H1 (cell line): ENCODE results near the gene SKA1. TPM values are rescaled to one million over a fixed set of nuclear protein-coding genes. Genes with fewer than 3 reads are reported as not detected.

ENCODE experiments used
- ASH2L ChIP-seq: fragments of 200-600, 300-600 bp; sonication (generic); IDR thresholded peaks from one replicate; pipeline ENCODE4 v1.7.1; 2017; ENCODE audit warnings: low read length
- CHD1 ChIP-seq: IDR thresholded peaks from 2 replicates; pipeline ENCODE4 v1.6.1; 2012; ENCODE audit warnings: low read depth, low read length, improper control_type of control experiment
- GTF2F1 ChIP-seq: IDR thresholded peaks from 2 replicates; pipeline ENCODE4 v1.6.1; 2012; ENCODE audit warnings: low read depth, low read length, improper control_type of control experiment, borderline replicate concordance
- NANOG ChIP-seq: IDR thresholded peaks from 2 replicates; pipeline ENCODE4 v1.6.1; 2011; ENCODE audit warnings: low read length, low read depth, mild to moderate bottlenecking, inconsistent platforms; ENCODE audit not compliant: insufficient read depth, poor library complexity, severe bottlenecking
- SRF ChIP-seq: IDR thresholded peaks from 2 replicates; pipeline ENCODE4 v1.6.1; 2011; ENCODE audit warnings: mild to moderate bottlenecking, low read depth, low read length, moderate library complexity
- polyA plus RNA-seq, 7 experiments: library from polyadenylated mRNA; depleted of rRNA in 3 of 7; stranded (reverse) in 5 of 7; unstranded in 2 of 7; fragments of >200 nt in 5 of 7; fragments of 200-250 nt in 2 of 7; gene quantifications; 1 replicate in 5 of 7; 2 replicates in 1 of 7; 4 replicates in 1 of 7; pipeline versions ENCODE4 v1.2.1 to v1.2.3, GENCODE V29; 2011 to 2013; ENCODE audit warnings: missing spikeins in 2 of 7, mixed read lengths in 2 of 7
- total RNA-seq: library from RNA; stranded (reverse); fragmentation: NEBNext Ultra II Directional; extraction: Animal tissue kit (Norgen Biotek cat#: 25700); gene quantifications from 2 replicates; pipeline ENCODE4 v1.2.1, GENCODE V29; 2021
- TF ChIP-seq, protein P1 (sequence below): IDR thresholded peaks from 2 replicates; pipeline ENCODE4 v1.6.1; 2011; ENCODE audit warnings: low read depth, mild to moderate bottlenecking, low read length; ENCODE audit not compliant: insufficient read depth

Gene SKA1
- total and polyA plus RNA-seq, 2 of the 8 experiments (the other 6 are each of a cell fraction or from before 2014, with no cell fraction given): 8.6 to 22.9 TPM

DNA sequence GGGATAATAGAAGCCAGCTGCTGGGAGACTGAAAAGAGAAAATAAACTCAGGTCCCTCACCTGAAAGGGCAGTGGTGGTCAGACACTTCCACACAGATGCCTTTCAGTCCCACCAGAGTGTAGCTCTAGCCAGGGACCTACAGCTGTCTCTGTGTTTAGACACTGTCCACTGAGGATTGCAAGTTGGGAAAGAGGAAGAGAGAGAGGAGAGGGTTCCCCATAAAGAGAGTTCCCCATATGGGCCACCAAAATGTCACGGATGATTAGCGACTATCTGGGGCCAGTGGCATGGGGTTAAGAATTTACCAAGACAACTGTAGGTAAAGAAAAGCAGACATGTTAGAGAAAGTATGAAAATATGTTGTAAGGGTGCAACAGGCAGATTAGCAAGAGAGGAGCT, 36.7 kb upstream of the SKA1 start (continued):
- TF ChIP-seq NANOG: no peak
- no peak for TF ChIP-seq SRF
- no peak for TF ChIP-seq ASH2L
- no peak for TF ChIP-seq CHD1
- no peak for TF ChIP-seq GTF2F1
- TF ChIP-seq, protein P1, sequence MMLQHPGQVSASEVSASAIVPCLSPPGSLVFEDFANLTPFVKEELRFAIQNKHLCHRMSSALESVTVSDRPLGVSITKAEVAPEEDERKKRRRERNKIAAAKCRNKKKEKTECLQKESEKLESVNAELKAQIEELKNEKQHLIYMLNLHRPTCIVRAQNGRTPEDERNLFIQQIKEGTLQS: no peak
